ENCODE data around the gene ZBTB25. TPM values are rescaled to one million over a fixed set of nuclear protein-coding genes. Genes with fewer than 3 reads are reported as not detected.

Gene ZBTB25
- total RNA-seq, 1 donor from 2014 or later = 9.4 TPM

DNA sequence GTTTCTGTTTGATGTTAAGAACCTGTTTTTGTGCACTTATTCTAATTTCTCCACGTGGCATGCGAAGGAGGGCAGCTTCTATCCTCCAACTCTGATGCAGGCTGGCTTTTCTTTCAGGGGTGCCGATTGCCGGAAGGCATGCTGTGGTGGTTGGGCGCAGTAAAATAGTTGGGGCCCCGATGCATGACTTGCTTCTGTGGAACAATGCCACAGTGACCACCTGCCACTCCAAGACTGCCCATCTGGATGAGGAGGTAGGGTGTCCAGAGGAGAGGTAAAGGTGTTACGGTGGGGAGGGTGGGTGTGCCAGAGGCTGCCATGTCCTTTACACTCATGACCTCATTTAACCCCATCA lies 85.9 kb downstream of the ZBTB25 start:
- Mint-ChIP-seq H3K4me3 (ENCODE audit: unreplicated experiment) (no peak overlapping the region), H3K9me3 (ENCODE audit: unreplicated experiment) (no peaks in the 10 kb centered on the region), H3K36me3 (ENCODE audit: low read depth, unreplicated experiment) (peaks cover 15% of the 10 kb centered on the region), H3K4me1 (ENCODE audit: unreplicated experiment) (no peaks in the 10 kb centered on the region), H3K27me3 (ENCODE audit: unreplicated experiment) (no peaks in the 10 kb centered on the region), H3K27ac (ENCODE audit: unreplicated experiment) (no peak overlapping the region)
- DNase-seq (ENCODE audit: low spot score) = no peak
- TF ChIP-seq, protein P1, sequence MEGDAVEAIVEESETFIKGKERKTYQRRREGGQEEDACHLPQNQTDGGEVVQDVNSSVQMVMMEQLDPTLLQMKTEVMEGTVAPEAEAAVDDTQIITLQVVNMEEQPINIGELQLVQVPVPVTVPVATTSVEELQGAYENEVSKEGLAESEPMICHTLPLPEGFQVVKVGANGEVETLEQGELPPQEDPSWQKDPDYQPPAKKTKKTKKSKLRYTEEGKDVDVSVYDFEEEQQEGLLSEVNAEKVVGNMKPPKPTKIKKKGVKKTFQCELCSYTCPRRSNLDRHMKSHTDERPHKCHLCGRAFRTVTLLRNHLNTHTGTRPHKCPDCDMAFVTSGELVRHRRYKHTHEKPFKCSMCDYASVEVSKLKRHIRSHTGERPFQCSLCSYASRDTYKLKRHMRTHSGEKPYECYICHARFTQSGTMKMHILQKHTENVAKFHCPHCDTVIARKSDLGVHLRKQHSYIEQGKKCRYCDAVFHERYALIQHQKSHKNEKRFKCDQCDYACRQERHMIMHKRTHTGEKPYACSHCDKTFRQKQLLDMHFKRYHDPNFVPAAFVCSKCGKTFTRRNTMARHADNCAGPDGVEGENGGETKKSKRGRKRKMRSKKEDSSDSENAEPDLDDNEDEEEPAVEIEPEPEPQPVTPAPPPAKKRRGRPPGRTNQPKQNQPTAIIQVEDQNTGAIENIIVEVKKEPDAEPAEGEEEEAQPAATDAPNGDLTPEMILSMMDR (IDR thresholded peaks at IDR 0.05; ENCODE audit: unreplicated experiment) = no peak

DNA sequence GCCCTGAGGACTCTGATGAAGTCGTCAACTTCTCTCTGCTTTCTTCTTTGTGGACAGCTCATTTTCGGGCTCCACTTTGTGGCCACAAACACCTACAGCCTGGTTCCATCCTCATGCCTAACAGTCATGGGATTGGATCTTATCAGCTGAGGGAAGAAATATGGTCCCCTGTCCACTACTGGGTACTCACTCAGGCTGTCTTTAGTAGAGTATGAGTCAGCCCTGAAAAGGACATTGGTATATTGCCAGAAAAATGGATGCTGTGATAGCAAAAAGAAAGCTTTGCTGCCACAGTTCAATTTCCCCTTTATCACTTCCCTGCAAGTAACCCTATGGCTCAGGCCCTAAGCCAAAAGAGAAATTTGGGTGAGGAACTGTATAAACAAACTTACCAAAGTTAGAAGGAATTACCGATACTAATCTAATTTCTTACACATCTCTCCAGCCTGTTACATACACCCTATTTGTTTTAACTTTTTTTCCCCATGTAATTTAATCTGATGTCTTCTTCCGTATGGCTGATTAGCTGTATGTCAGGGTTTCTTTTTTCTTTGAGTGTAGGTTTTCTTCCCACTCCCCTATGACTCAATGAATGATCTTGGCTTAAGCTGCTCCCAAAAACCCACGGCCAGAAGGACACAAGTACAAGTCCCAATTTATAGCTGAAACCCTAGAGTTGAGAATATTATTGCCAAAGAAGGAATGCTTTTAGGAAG lies 86.4 kb downstream of the ZBTB25 start:
- Mint-ChIP-seq H3K4me1 (ENCODE audit: unreplicated experiment) (no peaks in the 10 kb centered on the region), H3K9me3 (ENCODE audit: unreplicated experiment) (no peaks in the 10 kb centered on the region), H3K27ac (ENCODE audit: unreplicated experiment) (no peak overlapping the region), H3K4me3 (ENCODE audit: unreplicated experiment) (no peak overlapping the region), H3K36me3 (ENCODE audit: low read depth, unreplicated experiment) (peaks cover 15% of the 10 kb centered on the region), H3K27me3 (ENCODE audit: unreplicated experiment) (no peaks in the 10 kb centered on the region)
- no peak for DNase-seq (ENCODE audit: low spot score)
- TF ChIP-seq, protein P1 (IDR thresholded peaks at IDR 0.05; ENCODE audit: unreplicated experiment) = no peak

DNA sequence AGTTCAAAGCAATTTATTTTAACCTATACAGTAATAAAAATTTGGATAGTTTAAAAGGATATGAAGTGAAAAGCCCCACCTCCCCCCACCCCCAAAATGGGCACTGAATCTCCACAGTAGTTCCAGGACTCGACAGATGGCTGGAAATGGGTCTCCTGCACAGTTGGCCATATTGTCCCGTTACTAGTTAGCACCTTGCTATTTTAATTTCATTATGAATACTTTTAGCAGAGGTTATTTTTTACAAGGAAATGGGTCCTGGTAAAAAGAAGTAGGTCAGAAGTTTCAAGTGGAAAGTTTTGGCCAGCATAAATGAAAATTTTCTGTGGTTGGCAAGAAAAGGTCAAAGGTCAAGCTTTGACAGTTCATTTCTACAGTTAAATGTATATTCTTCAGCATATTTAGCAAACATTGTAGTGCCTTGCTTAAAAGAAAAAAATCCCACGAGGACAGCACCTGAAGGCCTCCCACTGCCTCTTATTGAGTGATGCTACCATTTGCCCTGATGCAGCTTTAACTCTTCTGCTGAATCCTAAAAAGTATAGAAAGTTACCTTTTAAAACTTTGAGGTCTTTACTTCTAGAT lies 87.2 kb downstream of the ZBTB25 start:
- no peak for DNase-seq (ENCODE audit: low spot score)
- TF ChIP-seq, protein P1 (IDR thresholded peaks at IDR 0.05; ENCODE audit: unreplicated experiment) = no peak
- peaks cover 15% of the 10 kb centered on the region for H3K36me3 Mint-ChIP-seq (ENCODE audit: low read depth, unreplicated experiment)
- H3K27ac Mint-ChIP-seq (ENCODE audit: unreplicated experiment) = no peak overlapping the region
- H3K4me3 Mint-ChIP-seq (ENCODE audit: unreplicated experiment) = no peak overlapping the region
- no peaks in the 10 kb centered on the region for H3K9me3 Mint-ChIP-seq (ENCODE audit: unreplicated experiment)
- H3K4me1 Mint-ChIP-seq (ENCODE audit: unreplicated experiment) = no peaks in the 10 kb centered on the region
- H3K27me3 Mint-ChIP-seq (ENCODE audit: unreplicated experiment) = no peaks in the 10 kb centered on the region

DNA sequence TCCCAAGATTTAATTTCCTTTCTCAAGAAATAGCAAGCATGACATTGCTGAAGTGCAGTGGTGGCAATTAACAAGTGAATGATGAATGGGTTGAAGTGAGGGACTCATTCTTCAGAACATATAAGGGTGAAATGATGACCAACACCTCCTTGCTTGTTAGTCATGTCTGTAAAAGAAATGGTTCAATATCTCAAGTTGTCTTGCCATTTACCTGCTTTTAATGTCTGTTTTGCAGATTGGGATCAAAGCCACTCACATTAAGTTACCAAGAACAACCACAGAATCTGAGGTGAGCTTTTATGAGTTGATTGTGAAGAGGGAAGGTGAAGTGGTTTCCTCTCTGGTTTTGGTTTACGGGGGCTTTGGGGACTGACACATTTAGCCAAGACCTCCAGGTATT lies 91.4 kb downstream of the ZBTB25 start:
- Mint-ChIP-seq H3K27ac (ENCODE audit: unreplicated experiment) (no peak overlapping the region), H3K36me3 (ENCODE audit: low read depth, unreplicated experiment) (no peaks in the 10 kb centered on the region), H3K9me3 (ENCODE audit: unreplicated experiment) (no peaks in the 10 kb centered on the region)

DNA sequence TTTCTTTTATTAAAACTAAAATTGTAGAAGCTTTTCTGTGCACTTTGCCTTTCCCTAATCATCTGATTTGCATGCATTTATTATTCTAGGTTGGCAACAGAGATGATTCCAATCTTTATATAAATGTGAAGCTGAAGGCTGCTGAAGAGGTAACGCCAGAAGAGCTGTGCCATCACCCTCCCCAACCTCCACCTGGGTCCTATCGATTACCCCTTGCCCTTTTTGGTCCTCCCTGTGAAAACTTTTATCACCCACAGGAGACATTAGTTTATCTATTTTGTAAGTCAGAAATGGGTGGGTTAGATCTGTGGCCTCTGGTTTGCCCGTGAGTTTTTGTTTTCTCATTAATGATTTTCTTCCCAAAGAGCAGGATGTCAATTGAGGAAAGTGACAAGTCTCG lies 92.6 kb downstream of the ZBTB25 start:
- Mint-ChIP-seq H3K4me3 (ENCODE audit: unreplicated experiment) (no peak overlapping the region), H3K4me1 (ENCODE audit: unreplicated experiment) (no peaks in the 10 kb centered on the region), H3K9me3 (ENCODE audit: unreplicated experiment) (no peaks in the 10 kb centered on the region), H3K27ac (ENCODE audit: unreplicated experiment) (no peak overlapping the region), H3K27me3 (ENCODE audit: unreplicated experiment) (no peaks in the 10 kb centered on the region), H3K36me3 (ENCODE audit: low read depth, unreplicated experiment) (no peaks in the 10 kb centered on the region)
- TF ChIP-seq, protein P1 (IDR thresholded peaks at IDR 0.05; ENCODE audit: unreplicated experiment) = no peak
- no peak for DNase-seq (ENCODE audit: low spot score)

More for the DNA sequence above, 91.4 kb downstream of the ZBTB25 start:
- Mint-ChIP-seq H3K4me3 (ENCODE audit: unreplicated experiment) (no peak overlapping the region), H3K4me1 (ENCODE audit: unreplicated experiment) (no peaks in the 10 kb centered on the region), H3K27me3 (ENCODE audit: unreplicated experiment) (no peaks in the 10 kb centered on the region)
- no peak for DNase-seq (ENCODE audit: low spot score)
- TF ChIP-seq, protein P1 (IDR thresholded peaks at IDR 0.05; ENCODE audit: unreplicated experiment) = no peak

Data from endothelial cell (in vitro differentiated cells).